ENCODE measurements around the gene GNAI3. TPM values are rescaled to one million over a fixed set of nuclear protein-coding genes. Genes with fewer than 3 reads are reported as not detected.

GNAI3 gene
- polyA plus RNA-seq, 1 donor from 2014 or later: 10.6 TPM

DNA sequence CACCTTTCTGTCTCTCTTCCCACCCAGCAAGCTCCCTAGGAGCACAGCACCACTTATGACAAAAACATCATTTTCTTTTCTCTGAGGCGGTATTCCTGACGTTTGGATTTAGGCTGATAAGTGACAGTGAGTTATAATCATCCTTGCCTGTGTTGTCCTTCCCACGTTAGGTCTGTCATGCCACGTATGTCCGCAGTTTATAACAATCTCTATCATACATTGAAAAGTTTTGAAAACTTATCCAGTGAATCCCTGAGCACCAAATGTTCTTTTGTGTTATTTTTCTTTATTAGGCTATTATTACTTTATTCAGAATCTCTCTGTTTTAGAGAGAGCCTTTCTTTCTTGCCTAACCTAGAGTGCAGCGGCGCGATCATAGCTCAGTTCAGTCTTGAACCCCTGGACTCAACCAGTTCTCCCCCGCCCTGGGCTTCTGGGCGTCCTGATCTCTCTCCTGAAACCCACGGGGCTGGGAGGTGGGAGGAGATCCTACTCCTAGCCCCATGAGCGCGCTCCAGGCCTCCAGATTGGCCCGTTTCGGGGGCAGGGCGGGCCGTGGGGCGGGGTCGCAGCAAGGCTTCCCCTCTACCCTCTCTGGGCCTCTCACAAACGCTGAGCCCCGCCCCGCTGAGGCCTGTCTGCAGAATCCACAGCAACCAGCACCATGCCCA lies 119.2 kb downstream of the GNAI3 start, which contains the start of gene GSTM2:
Gene GSTM2 (plus strand): TSS at position 606 of the 671 bp plus-strand sequence. CDS start 59 bp downstream, at position 665.
- H3K27me3 ChIP-seq (ENCODE audit: insufficient read depth, low read depth, low read length): no peaks in the 10 kb centered on the region
- H3K9ac ChIP-seq (ENCODE audit: low read length): peak within 1 kb of the TSS; percentile 34
- no peaks in the 10 kb centered on the region for H3K9me3 ChIP-seq (ENCODE audit: low read length)
- H3K36me3 ChIP-seq (ENCODE audit: insufficient read depth, low read length): no peaks in the 10 kb centered on the region
- H3K4me2 ChIP-seq (ENCODE audit: low read length): no peak within 1 kb of the TSS
- H3F3A ChIP-seq (ENCODE audit: insufficient read depth, low read length, poor library complexity, severe bottlenecking): no peaks in the 10 kb centered on the region
- no peak within 1 kb of the TSS for H2AFZ ChIP-seq (ENCODE audit: low read depth, low read length)
- no peaks in the 10 kb centered on the region for H4K20me1 ChIP-seq (ENCODE audit: insufficient read depth)
- no peaks in the 10 kb centered on the region for H3K9me2 ChIP-seq (ENCODE audit: insufficient read depth, low read length)
- H3K27ac ChIP-seq (ENCODE audit: low read length): no peak within 1 kb of the TSS
- peak within 1 kb of the TSS; percentile 56 for H3K4me3 ChIP-seq (ENCODE audit: low read length)
- no peaks in the 10 kb centered on the region for H3K79me2 ChIP-seq (replicated peaks; ENCODE audit: insufficient read depth, low read length)
- TF ChIP-seq, protein P1, sequence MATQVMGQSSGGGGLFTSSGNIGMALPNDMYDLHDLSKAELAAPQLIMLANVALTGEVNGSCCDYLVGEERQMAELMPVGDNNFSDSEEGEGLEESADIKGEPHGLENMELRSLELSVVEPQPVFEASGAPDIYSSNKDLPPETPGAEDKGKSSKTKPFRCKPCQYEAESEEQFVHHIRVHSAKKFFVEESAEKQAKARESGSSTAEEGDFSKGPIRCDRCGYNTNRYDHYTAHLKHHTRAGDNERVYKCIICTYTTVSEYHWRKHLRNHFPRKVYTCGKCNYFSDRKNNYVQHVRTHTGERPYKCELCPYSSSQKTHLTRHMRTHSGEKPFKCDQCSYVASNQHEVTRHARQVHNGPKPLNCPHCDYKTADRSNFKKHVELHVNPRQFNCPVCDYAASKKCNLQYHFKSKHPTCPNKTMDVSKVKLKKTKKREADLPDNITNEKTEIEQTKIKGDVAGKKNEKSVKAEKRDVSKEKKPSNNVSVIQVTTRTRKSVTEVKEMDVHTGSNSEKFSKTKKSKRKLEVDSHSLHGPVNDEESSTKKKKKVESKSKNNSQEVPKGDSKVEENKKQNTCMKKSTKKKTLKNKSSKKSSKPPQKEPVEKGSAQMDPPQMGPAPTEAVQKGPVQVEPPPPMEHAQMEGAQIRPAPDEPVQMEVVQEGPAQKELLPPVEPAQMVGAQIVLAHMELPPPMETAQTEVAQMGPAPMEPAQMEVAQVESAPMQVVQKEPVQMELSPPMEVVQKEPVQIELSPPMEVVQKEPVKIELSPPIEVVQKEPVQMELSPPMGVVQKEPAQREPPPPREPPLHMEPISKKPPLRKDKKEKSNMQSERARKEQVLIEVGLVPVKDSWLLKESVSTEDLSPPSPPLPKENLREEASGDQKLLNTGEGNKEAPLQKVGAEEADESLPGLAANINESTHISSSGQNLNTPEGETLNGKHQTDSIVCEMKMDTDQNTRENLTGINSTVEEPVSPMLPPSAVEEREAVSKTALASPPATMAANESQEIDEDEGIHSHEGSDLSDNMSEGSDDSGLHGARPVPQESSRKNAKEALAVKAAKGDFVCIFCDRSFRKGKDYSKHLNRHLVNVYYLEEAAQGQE (IDR thresholded peaks at IDR 0.05; ENCODE audit: borderline replicate concordance): no peak
- TF ChIP-seq POLR2AphosphoS5 (IDR thresholded peaks at IDR 0.05) (no peak), TAF1 (IDR thresholded peaks at IDR 0.05; ENCODE audit: low read depth) (no peak), MXI1 (conservative IDR thresholded peaks at IDR 0.05; ENCODE audit: poor library complexity, severe bottlenecking) (no peak), RAD21 (conservative IDR thresholded peaks at IDR 0.05) (no peak), EZH2 (IDR thresholded peaks at IDR 0.05; ENCODE audit: borderline replicate concordance, insufficient read depth, low read length, poor library complexity, severe bottlenecking) (no peak), EP300 (conservative IDR thresholded peaks at IDR 0.05; ENCODE audit: poor library complexity, severe bottlenecking) (no peak), SMC3 (conservative IDR thresholded peaks at IDR 0.05; ENCODE audit: poor library complexity) (no peak)
- TF ChIP-seq, protein P2, sequence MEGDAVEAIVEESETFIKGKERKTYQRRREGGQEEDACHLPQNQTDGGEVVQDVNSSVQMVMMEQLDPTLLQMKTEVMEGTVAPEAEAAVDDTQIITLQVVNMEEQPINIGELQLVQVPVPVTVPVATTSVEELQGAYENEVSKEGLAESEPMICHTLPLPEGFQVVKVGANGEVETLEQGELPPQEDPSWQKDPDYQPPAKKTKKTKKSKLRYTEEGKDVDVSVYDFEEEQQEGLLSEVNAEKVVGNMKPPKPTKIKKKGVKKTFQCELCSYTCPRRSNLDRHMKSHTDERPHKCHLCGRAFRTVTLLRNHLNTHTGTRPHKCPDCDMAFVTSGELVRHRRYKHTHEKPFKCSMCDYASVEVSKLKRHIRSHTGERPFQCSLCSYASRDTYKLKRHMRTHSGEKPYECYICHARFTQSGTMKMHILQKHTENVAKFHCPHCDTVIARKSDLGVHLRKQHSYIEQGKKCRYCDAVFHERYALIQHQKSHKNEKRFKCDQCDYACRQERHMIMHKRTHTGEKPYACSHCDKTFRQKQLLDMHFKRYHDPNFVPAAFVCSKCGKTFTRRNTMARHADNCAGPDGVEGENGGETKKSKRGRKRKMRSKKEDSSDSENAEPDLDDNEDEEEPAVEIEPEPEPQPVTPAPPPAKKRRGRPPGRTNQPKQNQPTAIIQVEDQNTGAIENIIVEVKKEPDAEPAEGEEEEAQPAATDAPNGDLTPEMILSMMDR (IDR thresholded peaks at IDR 0.05; ENCODE audit: poor library complexity, severe bottlenecking): no peak

Small RNA genes within 50 kb of the gene (small RNA-seq; reads per million reads assigned to genes)
- 14.1 to 42.0 (median 26.3) reads per million in 3 experiments for gene RNU6V

Other genes with a start within 250 kb of the GNAI3 start
- 0.78 and 1.6 TPM in 2 replicates for gene MYBPHL, start 241.6 kb upstream of the GNAI3 start, polyA plus RNA-seq
- gene SORT1, start 150.7 kb upstream of the GNAI3 start, polyA plus RNA-seq: 31.4 and 33.3 TPM in 2 replicates
- gene PSMA5, start 122.2 kb upstream of the GNAI3 start, polyA plus RNA-seq: 98.8 and 99.8 TPM in 2 replicates
- not detected in 2 replicates for gene SYPL2, start 82.1 kb upstream of the GNAI3 start, polyA plus RNA-seq
- 14.3 and 16.9 TPM in 2 replicates for gene ATXN7L2, start 64.7 kb upstream of the GNAI3 start, polyA plus RNA-seq
- gene CYB561D1, start 54.5 kb upstream of the GNAI3 start, polyA plus RNA-seq: 7.2 and 9.2 TPM in 2 replicates
- 12.0 and 12.6 TPM in 2 replicates for gene AMIGO1, start 38.9 kb upstream of the GNAI3 start, polyA plus RNA-seq
- gene GPR61, start 8.7 kb upstream of the GNAI3 start, polyA plus RNA-seq: 9.7 and 13.2 TPM in 2 replicates
- 1.5 TPM in 1 of 2 replicates, not detected in the other for gene GNAT2, start 71.0 kb downstream of the GNAI3 start, polyA plus RNA-seq
- gene AMPD2, start 71.2 kb downstream of the GNAI3 start, polyA plus RNA-seq: 104 and 111 TPM in 2 replicates
- gene GSTM4, start 107.5 kb downstream of the GNAI3 start, polyA plus RNA-seq: 0.06 and 0.71 TPM in 2 replicates
- 6.8 and 10.2 TPM in 2 replicates for gene GSTM2, start 119.4 kb downstream of the GNAI3 start, polyA plus RNA-seq
- gene GSTM1, start 139.2 kb downstream of the GNAI3 start, polyA plus RNA-seq: not detected in 2 replicates
- not detected in 2 replicates for gene GSTM5, start 163.6 kb downstream of the GNAI3 start, polyA plus RNA-seq
- gene GSTM3, start 192.4 kb downstream of the GNAI3 start, polyA plus RNA-seq: 150 and 195 TPM in 2 replicates
- not detected in 2 replicates for gene EPS8L3, start 215.3 kb downstream of the GNAI3 start, polyA plus RNA-seq

All from neural cell (in vitro differentiated cells).